Neural progenitor cell (in vitro differentiated cells): ENCODE measurements around the gene ADAMTSL1.

Experiments used
- CTCF ChIP-seq: fragments of 200-600 bp; sonication (generic); IDR thresholded peaks from 2 replicates; pipeline ENCODE4 v1.5.1; 2017; ENCODE audit warnings: antibody characterized with exemption, mild to moderate bottlenecking
- EZH2 ChIP-seq: fragments of 200-600 bp; sonication (generic); IDR thresholded peaks from 2 replicates; pipeline ENCODE4 v1.6.1; 2017; ENCODE audit warnings: antibody characterized with exemption, mild to moderate bottlenecking, moderate library complexity

DNA sequence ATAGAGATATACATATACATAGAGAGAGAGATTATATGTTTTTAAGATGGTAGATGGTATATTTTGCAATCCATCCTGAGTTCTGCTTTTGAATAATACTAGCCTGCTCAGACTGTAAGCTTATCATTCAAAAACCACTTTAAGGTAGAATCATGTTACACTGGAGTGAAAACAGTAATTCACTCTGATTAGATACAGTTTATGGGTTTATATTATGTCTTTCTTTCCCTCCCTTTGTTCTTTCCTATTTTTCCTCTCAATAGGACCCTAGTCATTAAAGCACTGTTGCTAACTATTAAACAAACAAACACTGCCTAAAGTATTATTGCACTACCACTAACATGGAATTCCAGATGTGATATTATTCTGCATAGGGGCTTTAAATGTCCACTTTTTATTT is 202.0 kb downstream of the ADAMTSL1 start:
- no peak for TF ChIP-seq CTCF
- no peak for TF ChIP-seq EZH2
